NCI-H2029 treated with DMSO at 0.1 percent for 48 hours (cell line): ENCODE data around the gene VPS11.
A peak's percentile ranks its signal among the peaks of the same experiment; 100 is the strongest.

ENCODE experiments used
- DNase-seq: peaks from one replicate; lab custom pipeline; 2025; lab: John Stamatoyannopoulos, UW

Gene VPS11

DNA sequence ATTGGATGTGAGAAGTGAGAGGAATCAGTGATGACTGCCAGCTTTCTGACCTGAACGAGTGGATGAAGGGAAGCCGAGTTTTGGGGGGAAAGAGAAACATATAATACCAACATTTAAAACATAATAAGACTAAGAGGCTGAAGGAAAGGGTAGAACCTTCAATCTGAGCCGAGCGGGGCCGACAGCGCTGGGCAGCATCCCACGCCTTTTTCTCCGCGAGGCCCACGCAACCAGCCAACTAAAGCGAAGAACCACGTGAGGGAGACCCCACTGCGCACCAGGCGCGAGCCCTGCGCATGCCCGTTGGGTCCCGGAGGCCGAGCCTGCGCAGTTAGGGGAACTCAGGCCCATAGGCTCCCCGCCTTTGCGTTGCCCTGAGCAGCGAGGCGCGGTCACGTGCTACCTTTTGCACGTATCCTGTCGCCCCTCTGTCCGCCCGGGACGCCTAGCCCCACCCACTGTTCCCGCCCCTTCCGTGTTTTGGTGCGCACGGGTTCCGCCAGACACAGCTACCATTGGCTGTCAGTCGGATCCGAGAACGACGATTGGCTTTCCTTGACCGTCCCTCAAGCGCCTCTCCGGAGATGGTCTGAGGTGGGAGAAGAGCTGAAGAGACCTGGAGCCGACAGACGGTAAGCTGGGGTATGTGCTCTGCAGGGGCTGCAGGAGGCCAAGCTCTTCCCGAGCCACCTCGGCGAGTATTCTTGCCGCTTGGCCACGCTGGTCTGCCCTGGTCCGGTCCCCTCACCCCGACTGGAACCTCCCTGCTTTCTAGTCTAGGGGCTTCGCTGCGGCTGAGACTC, 53.6 kb downstream of the VPS11 start, which contains the start of gene HINFP:
HINFP (plus strand) TSS at position 573 of the 803 bp plus-strand sequence. CDS start 5,365 bp downstream, outside the sequence.
- peak; percentile 90 for DNase-seq

DNA sequence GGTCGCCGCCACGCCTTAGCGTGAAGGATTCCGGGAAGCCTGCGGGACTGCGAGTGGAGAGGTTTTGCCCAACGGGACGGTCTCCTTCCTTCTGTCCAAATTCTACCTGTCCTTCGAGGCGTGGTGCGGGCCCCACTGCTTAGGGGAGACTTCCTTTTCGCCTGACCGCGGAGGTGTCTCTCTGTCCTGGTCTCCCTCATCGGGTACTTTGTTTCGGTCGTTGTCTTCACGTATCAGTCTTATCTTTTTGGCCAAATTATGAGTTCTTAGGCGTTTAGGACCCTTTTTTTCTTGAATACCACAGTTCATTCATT, 54.1 kb downstream of the VPS11 start:
- no peak for DNase-seq

DNA sequence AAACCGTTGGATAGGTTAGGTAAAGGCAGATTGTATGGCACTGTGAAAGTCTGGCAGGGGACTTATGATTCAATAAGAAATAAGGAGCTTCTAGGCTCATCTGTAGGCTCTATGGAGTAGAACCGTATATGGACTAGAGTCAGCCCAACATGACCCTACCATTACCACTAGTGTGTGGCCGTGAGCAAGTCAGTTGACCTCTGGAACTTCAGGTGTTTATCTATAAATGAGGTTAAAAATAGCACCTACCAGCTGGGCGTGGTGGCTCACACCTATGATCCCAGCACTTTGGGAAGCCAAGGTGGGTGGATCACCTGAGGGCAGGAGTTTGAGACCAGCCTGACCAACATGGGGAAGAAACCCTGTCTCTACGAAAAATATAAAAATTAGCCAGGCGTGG, 58.2 kb downstream of the VPS11 start:
- DNase-seq, result no peak

DNA sequence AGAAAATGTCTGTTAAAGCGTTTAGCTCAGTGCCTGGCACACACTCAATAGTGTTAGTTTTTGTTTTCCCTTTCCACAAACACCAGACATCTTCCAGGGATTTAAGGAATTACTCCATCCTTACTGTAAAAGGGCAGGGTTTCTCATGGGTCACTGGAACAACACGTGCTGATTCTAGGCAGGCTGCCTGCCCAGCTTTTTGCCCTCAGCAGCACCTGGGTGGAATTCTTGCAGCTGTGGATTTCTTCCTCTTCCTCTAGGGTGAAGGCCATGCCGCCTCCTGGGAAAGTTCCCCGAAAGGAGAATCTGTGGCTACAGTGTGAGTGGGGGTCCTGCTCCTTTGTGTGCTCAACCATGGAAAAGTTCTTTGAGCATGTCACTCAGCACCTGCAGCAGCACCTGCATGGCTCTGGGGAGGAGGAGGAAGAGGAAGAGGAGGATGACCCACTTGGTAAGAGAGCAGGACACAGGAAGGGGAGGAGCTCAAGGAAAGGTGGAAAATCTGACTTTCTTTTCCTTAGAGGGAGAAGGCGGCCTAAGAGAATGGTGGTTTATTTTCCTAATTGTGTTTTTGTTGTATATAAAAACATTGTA, 59.2 kb downstream of the VPS11 start:
- no peak for DNase-seq

DNA sequence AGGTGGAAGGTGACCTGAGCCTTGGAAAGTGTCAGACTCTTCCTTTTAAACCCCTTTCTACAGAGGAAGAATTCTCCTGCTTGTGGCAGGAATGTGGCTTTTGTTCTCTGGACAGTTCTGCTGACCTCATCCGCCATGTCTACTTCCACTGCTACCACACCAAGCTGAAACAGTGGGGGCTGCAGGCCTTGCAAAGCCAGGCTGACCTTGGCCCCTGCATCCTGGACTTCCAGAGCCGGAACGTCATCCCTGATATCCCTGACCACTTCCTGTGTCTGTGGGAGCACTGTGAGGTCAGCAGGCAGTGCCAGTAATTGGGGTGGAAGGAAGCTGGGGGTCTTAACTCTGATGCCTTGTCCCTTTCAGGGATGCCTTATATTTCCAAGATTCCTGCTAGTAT, 63.0 kb downstream of the VPS11 start:
- DNase-seq, result no peak
